AG04449 (cell line): ENCODE measurements around the gene AGAP3.

Experiments
- CTCF ChIA-PET: fragments of 350-600 bp; formaldehyde crosslinking; extraction: SDS; loops from one replicate; lab custom pipeline; 2021; ENCODE audit warnings: antibody characterized with exemption; lab: Yijun Ruan, JAX
- POLR2A ChIA-PET: fragments of 400-600, 350-600 bp; formaldehyde crosslinking; extraction: SDS; loops from one replicate; lab custom pipeline; 2020; ENCODE audit warnings: antibody characterized with exemption, inconsistent platforms; lab: Yijun Ruan, JAX
- DNase-seq: peaks from one replicate; pipeline ENCODE4 v3.0.0-alpha.2; 2010; ENCODE audit warnings: low read depth, low spot score
- H3K4me3 ChIP-seq: 2 replicates; pipeline ENCODE4 v1.5.1; 2011; ENCODE audit warnings: low read depth, mild to moderate bottlenecking, control low read depth, low read length
- TF ChIP-seq, protein P1 (sequence below): IDR thresholded peaks from one replicate; pipeline ENCODE4 v1.5.1; 2011; ENCODE audit warnings: mild to moderate bottlenecking, moderate library complexity, low read length, control low read depth, inconsistent platforms; ENCODE audit not compliant: insufficient read depth; ENCODE audit errors: missing control alignments

AGAP3 gene

DNA sequence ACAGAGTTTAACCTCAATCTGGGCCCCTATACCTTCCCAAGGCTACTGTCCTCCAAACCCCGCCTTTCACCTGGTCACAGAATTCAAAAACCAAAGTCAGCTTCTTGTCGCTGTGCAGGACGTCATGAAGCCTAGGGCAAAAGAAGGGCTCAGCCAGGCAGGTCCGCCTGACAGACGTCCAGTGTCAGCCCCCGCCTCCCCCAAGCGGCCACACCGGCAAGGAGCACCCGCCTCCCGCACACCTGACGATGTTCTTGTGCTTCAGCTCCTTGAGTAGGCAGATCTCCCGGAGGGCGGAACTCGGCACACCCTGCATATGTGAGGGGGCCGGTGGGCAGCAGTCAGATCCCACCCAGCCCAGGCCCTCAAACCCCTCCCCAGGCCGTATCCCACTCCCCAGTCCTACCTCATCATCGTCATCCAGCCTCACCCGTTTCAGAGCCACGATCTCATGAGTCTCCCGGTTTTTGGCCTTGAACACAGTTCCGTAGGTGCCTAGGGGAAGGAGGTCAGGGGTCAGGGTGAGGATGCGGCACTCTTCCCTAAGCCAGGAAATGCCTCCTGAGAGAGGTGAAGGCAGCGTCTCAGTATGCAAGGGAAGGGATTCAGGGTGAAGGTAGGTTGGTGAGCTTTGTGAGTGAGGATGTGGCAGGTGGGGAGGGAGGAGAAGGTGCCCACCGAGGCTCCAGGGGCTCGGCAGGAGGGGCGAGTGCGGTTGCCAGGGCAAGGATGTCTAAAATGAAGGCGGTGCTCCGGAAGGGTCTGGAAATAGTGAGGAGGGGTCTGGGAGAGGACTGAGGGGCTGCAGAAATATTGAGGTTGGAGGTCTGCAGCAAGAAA lies 29.4 kb upstream of the AGAP3 start:
- no peak for DNase-seq
- ChIA-PET CTCF (interaction anchor here (0.9 to 1.2 kb wide), 3 partner anchors 25 to 55 kb away, joined by 3 to 5 read pairs (median 3); no protein-coding TSS in a partner anchor), POLR2A (no interaction called here)
- TF ChIP-seq, protein P1, sequence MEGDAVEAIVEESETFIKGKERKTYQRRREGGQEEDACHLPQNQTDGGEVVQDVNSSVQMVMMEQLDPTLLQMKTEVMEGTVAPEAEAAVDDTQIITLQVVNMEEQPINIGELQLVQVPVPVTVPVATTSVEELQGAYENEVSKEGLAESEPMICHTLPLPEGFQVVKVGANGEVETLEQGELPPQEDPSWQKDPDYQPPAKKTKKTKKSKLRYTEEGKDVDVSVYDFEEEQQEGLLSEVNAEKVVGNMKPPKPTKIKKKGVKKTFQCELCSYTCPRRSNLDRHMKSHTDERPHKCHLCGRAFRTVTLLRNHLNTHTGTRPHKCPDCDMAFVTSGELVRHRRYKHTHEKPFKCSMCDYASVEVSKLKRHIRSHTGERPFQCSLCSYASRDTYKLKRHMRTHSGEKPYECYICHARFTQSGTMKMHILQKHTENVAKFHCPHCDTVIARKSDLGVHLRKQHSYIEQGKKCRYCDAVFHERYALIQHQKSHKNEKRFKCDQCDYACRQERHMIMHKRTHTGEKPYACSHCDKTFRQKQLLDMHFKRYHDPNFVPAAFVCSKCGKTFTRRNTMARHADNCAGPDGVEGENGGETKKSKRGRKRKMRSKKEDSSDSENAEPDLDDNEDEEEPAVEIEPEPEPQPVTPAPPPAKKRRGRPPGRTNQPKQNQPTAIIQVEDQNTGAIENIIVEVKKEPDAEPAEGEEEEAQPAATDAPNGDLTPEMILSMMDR = no peak
- H3K4me3 ChIP-seq = peak overlapping the region; percentile 73

- TF ChIP-seq, protein P1 = no peak
- POLR2A ChIA-PET = interaction anchor here (1.7 kb wide), 1 partner anchor 29 kb away, joined by 9 read pairs; the partner anchor contains the start of gene ABCB8
- H3K4me3 ChIP-seq = peak within 1 kb of the TSS; percentile 73
- CTCF ChIA-PET = interaction anchor here (0.9 to 1.7 kb wide), 4 partner anchors 26 to 56 kb away, joined by 3 to 5 read pairs (median 4); no protein-coding TSS in a partner anchor
- DNase-seq = no peak
These were observed 28.7 kb upstream of the AGAP3 start, which contains the start of gene CDK5 for GRCh38 chr7:151057506-151057988. Gene CDK5 (minus strand): TSS chr7:151057897. CDS start chr7:151057848, 49 bp downstream.

- TF ChIP-seq, protein P1 = no peak
- POLR2A ChIA-PET = interaction anchor here (1.1 to 1.7 kb wide), 2 partner anchors 23 to 30 kb away, joined by 6 to 9 read pairs; partner anchors contain the start of genes ABCB8 and FASTK
- CTCF ChIA-PET = interaction anchor here (0.9 to 2.4 kb wide), 6 partner anchors 19 to 55 kb away, joined by 3 to 11 read pairs (median 4); no protein-coding TSS in a partner anchor
These were observed 28.1 kb upstream of the AGAP3 start for GRCh38 chr7:151057989-151058780.

GRCh38 chr7:151058781-151059366 lies 27.4 kb upstream of the AGAP3 start:
- CTCF ChIA-PET = interaction anchor here (1.0 to 2.4 kb wide), 5 partner anchors 18 to 54 kb away, joined by 3 to 11 read pairs (median 5); no protein-coding TSS in a partner anchor
- peak overlapping the region; percentile 73 for H3K4me3 ChIP-seq
- DNase-seq = no peak
- TF ChIP-seq, protein P1 = no peak
- POLR2A ChIA-PET = interaction anchor here (1.1 to 1.7 kb wide), 2 partner anchors 22 to 31 kb away, joined by 6 to 9 read pairs; partner anchors contain the start of genes ABCB8 and FASTK

More at GRCh38 chr7:151057989-151058780, 28.1 kb upstream of the AGAP3 start:
- H3K4me3 ChIP-seq = peak overlapping the region; percentile 73
- DNase-seq = peak; percentile 98

GRCh38 chr7:151059367-151060112 lies 26.7 kb upstream of the AGAP3 start, which contains the start of gene SLC4A2:
Gene SLC4A2 (plus strand): TSS chr7:151059589. CDS start chr7:151061988, 2,399 bp downstream.
- TF ChIP-seq, protein P1 = peak; percentile 67
- ChIA-PET POLR2A (interaction anchor here (1.1 to 1.2 kb wide), 2 partner anchors 21 kb away, joined by 3 to 6 read pairs; partner anchors contain the start of gene FASTK), CTCF (interaction anchor here (0.6 to 4.8 kb wide), 10 partner anchors 17 to 65 kb away, joined by 3 to 48 read pairs (median 4); no protein-coding TSS in a partner anchor)
- H3K4me3 ChIP-seq = peak within 1 kb of the TSS; percentile 75
- DNase-seq = no peak
